Right lung (tissue), 5 donors: ENCODE data around the gene RBAK. TPM values are rescaled to one million over a fixed set of nuclear protein-coding genes. Genes with fewer than 3 reads are reported as not detected.

Experiments
- polyA plus RNA-seq, 5 donors: library from polyadenylated mRNA; unstranded; fragments of 120-200 nt; gene quantifications; one replicate each; pipeline versions ENCODE4 v1.2.1 to v1.2.3, GENCODE V29; 2013; ENCODE audit warnings: inconsistent platforms in 1 of 5, low replicate concordance in 1 of 5; ENCODE audit not compliant: insufficient read length in 5 of 5, insufficient read depth in 1 of 5

The RBAK gene
- polyA plus RNA-seq, 5 donors = 12.3 to 22.8 (median 21.5) TPM

Other genes with a start within 250 kb of the RBAK start
- gene PAPOLB, start 183.8 kb upstream of the RBAK start, polyA plus RNA-seq = under 1 TPM; 0.04 to 0.18 (median 0.09) TPM
- 10 to 100 TPM in 1 of 5 donors, 1 to 10 TPM in 4; 6.6 to 12.9 (median 8.8) TPM for gene RADIL, start 162.1 kb upstream of the RBAK start, polyA plus RNA-seq
- not detected for gene MMD2, start 86.7 kb upstream of the RBAK start, polyA plus RNA-seq
- 10 to 100 TPM; 55.0 to 68.3 (median 60.7) TPM for gene WIPI2, start 144.4 kb downstream of the RBAK start, polyA plus RNA-seq
- 10 to 100 TPM; 16.9 to 44.2 (median 22.1) TPM for gene SLC29A4, start 237.1 kb downstream of the RBAK start, polyA plus RNA-seq